H1 (cell line): ENCODE data around the gene TPD52L2. TPM values are rescaled to one million over a fixed set of nuclear protein-coding genes. Genes with fewer than 3 reads are reported as not detected.

Source experiments
- CTCF ChIA-PET: fragments of 300-600 bp; sonication (Branson Sonifier 250); formaldehyde crosslinking; loops from one replicate; lab custom pipeline; 2021; ENCODE audit not compliant: partially characterized antibody; lab: Charles Lee
- POLR2A ChIA-PET: fragments of 300-600 bp; sonication (Branson Sonifier 250); formaldehyde crosslinking; loops from one replicate; lab custom pipeline; 2021; ENCODE audit warnings: inconsistent platforms; ENCODE audit not compliant: partially characterized antibody; lab: Charles Lee
- DNase-seq, 2 experiments: peaks; one replicate each; pipeline versions ENCODE4 v3.0.0 to v3.0.0-alpha.2; 2010 to 2022; ENCODE audit warnings: low spot score in 2 of 2, low read depth in 1 of 2, mixed read lengths in 1 of 2
- FAIRE-seq: peaks from 2 replicates; lab custom pipeline; 2011; peaks lifted over from hg19 to GRCh38; lab: Jason Lieb, UNC
- H2AFZ ChIP-seq: 2 replicates; pipeline ENCODE4 v1.8.1; 2012; ENCODE audit warnings: low read length, inconsistent platforms
- H2AK5ac ChIP-seq: 2 replicates; pipeline ENCODE4 v1.6.1; 2013; ENCODE audit warnings: low read depth, low read length
- H2BK120ac ChIP-seq: replicated peaks from 2 replicates; pipeline ENCODE3; 2013; ENCODE audit warnings: low read depth, low read length, inconsistent platforms
- H2BK12ac ChIP-seq: 2 replicates; pipeline ENCODE4 v1.6.1; 2013; ENCODE audit warnings: low read depth, low read length
- H2BK15ac ChIP-seq: 2 replicates; pipeline ENCODE4 v1.6.1; 2013; ENCODE audit warnings: low read length
- H2BK20ac ChIP-seq: 2 replicates; pipeline ENCODE4 v1.6.1; 2013; ENCODE audit warnings: low read length
- H2BK5ac ChIP-seq: 2 replicates; pipeline ENCODE4 v1.6.1; 2013; ENCODE audit warnings: low read depth, low read length
- H3K14ac ChIP-seq: 2 replicates; pipeline ENCODE4 v1.6.1; 2013; ENCODE audit warnings: inconsistent platforms; ENCODE audit not compliant: insufficient read length
- H3K18ac ChIP-seq: 2 replicates; pipeline ENCODE4 v1.6.1; 2013; ENCODE audit warnings: low read length; ENCODE audit errors: extremely low read depth
- H3K23ac ChIP-seq: 2 replicates; pipeline ENCODE4 v1.6.1; 2013; ENCODE audit warnings: inconsistent platforms; ENCODE audit not compliant: insufficient read length
- H3K23me2 ChIP-seq: 2 replicates; pipeline ENCODE4 v1.6.1; 2013; ENCODE audit warnings: low read depth, low read length
- H3K27ac ChIP-seq: 2 replicates; pipeline ENCODE4 v1.6.1; 2011; ENCODE audit warnings: low read depth, low read length, inconsistent platforms
- H3K27me3 ChIP-seq, 4 experiments: replicated peaks in 1 of 4; 1 replicate in 1 of 4; 2 replicates in 3 of 4; pipeline versions ENCODE4 v1.6.1 to v1.8.1; 2011 to 2013; ENCODE audit warnings: low read length in 3 of 4, mild to moderate bottlenecking in 3 of 4, inconsistent platforms in 2 of 4, mixed read lengths in 2 of 4, moderate library complexity in 1 of 4; ENCODE audit not compliant: control insufficient read depth in 3 of 4, insufficient read depth in 3 of 4; ENCODE audit errors: extremely low read depth in 1 of 4
- H3K36me3 ChIP-seq, 4 experiments: 2 replicates each; pipeline versions ENCODE4 v1.6.1 to v1.8.1; 2011 to 2013; ENCODE audit warnings: mild to moderate bottlenecking in 4 of 4, low read length in 3 of 4, moderate library complexity in 2 of 4, control low read depth in 1 of 4, inconsistent platforms in 1 of 4; ENCODE audit not compliant: insufficient read depth in 4 of 4, control insufficient read depth in 2 of 4
- H3K4ac ChIP-seq: replicated peaks from 2 replicates; pipeline ENCODE3; 2013; ENCODE audit warnings: low read length, low read depth, mixed read lengths, inconsistent platforms; ENCODE audit not compliant: insufficient read length
- H3K4me1 ChIP-seq, 4 experiments: replicated peaks in 1 of 4; 1 replicate in 1 of 4; 2 replicates in 3 of 4; pipeline versions ENCODE4 v1.6.1 to v1.8.1; 2011 to 2013; ENCODE audit warnings: low read length in 3 of 4, inconsistent platforms in 2 of 4, mixed read lengths in 1 of 4; ENCODE audit not compliant: insufficient read depth in 4 of 4, control insufficient read depth in 3 of 4
- H3K4me2 ChIP-seq, 2 experiments: 2 replicates each; pipeline versions ENCODE4 v1.6.1 to v1.8.1; 2011 to 2013; ENCODE audit warnings: low read depth in 2 of 2, low read length in 2 of 2, control low read depth in 1 of 2, inconsistent platforms in 1 of 2, mild to moderate bottlenecking in 1 of 2; ENCODE audit not compliant: insufficient read depth in 1 of 2
- H3K4me3 ChIP-seq, 4 experiments: fragments of 200-600, 300-600 bp in 1 of 4; sonication (generic), shearing (Covaris generic), sonication (Bioruptor Twin) in 1 of 4; 2 replicates each; pipeline versions ENCODE4 v1.5.1 to v1.8.1; 2011 to 2016; ENCODE audit warnings: low read length in 4 of 4, low read depth in 3 of 4, control low read depth in 2 of 4, inconsistent platforms in 2 of 4, mild to moderate bottlenecking in 2 of 4, mixed read lengths in 1 of 4, moderate library complexity in 1 of 4; ENCODE audit not compliant: insufficient read depth in 2 of 4; ENCODE audit errors: extremely low read depth in 1 of 4
- H3K56ac ChIP-seq: replicated peaks from 2 replicates; pipeline ENCODE3; 2013; ENCODE audit warnings: low read depth, mild to moderate bottlenecking, mixed read lengths, low read length, inconsistent platforms; ENCODE audit not compliant: insufficient read length
- H3K79me1 ChIP-seq: 2 replicates; pipeline ENCODE4 v1.6.1; 2013; ENCODE audit warnings: low read depth, low read length, control low read depth
- H3K79me2 ChIP-seq, 2 experiments: 2 replicates each; pipeline versions ENCODE4 v1.6.1 to v1.8.1; 2012 to 2013; ENCODE audit warnings: low read length in 2 of 2, mild to moderate bottlenecking in 2 of 2, inconsistent platforms in 1 of 2; ENCODE audit not compliant: insufficient read depth in 2 of 2, control insufficient read depth in 1 of 2
- H3K9ac ChIP-seq, 4 experiments: replicated peaks in 1 of 4; 1 replicate in 1 of 4; 2 replicates in 3 of 4; pipeline versions ENCODE4 v1.6.1 to v1.8.1; 2011 to 2013; ENCODE audit warnings: low read depth in 3 of 4, low read length in 3 of 4, control low read depth in 2 of 4, mild to moderate bottlenecking in 2 of 4, moderate library complexity in 2 of 4, inconsistent platforms in 1 of 4; ENCODE audit errors: extremely low read depth in 1 of 4
- H3K9me3 ChIP-seq, 2 experiments: 2 replicates each; pipeline versions ENCODE4 v1.6.1 to v1.8.1; 2012 to 2013; ENCODE audit warnings: mild to moderate bottlenecking in 2 of 2, moderate library complexity in 2 of 2, control low read depth in 1 of 2, inconsistent platforms in 1 of 2, low read depth in 1 of 2, low read length in 1 of 2, mixed read lengths in 1 of 2; ENCODE audit not compliant: insufficient read depth in 2 of 2
- H4K20me1 ChIP-seq, 2 experiments: replicated peaks in 1 of 2; 2 replicates each; pipeline versions ENCODE3 to v1.8.1; 2011 to 2013; ENCODE audit warnings: inconsistent platforms in 2 of 2, low read length in 2 of 2, mild to moderate bottlenecking in 1 of 2; ENCODE audit not compliant: insufficient read depth in 2 of 2, control insufficient read depth in 1 of 2
- H4K5ac ChIP-seq: 2 replicates; pipeline ENCODE4 v1.6.1; 2013; ENCODE audit warnings: low read length, low read depth, mixed read lengths, inconsistent platforms; ENCODE audit not compliant: insufficient read length
- H4K8ac ChIP-seq: 2 replicates; pipeline ENCODE4 v1.8.0; 2013; ENCODE audit warnings: mild to moderate bottlenecking, moderate library complexity, low read length, inconsistent platforms; ENCODE audit not compliant: insufficient read depth; ENCODE audit errors: extremely low read depth
- H4K91ac ChIP-seq: replicated peaks from 2 replicates; pipeline ENCODE3; 2013; ENCODE audit warnings: low read length, mixed read lengths, inconsistent platforms; ENCODE audit not compliant: insufficient read length
- CHD1 ChIP-seq: IDR thresholded peaks from 2 replicates; pipeline ENCODE4 v1.6.1; 2012; ENCODE audit warnings: low read depth, low read length, improper control_type of control experiment
- CHD2 ChIP-seq: IDR thresholded peaks from 2 replicates; pipeline ENCODE4 v1.6.1; 2012; ENCODE audit warnings: low read length, improper control_type of control experiment
- KDM4A ChIP-seq: IDR thresholded peaks from one replicate; pipeline ENCODE4 v1.7.1; 2012; ENCODE audit warnings: low read depth, mild to moderate bottlenecking, moderate library complexity, low read length, inconsistent platforms; ENCODE audit not compliant: severe bottlenecking
- MAX ChIP-seq: IDR thresholded peaks from 2 replicates; pipeline ENCODE4 v1.6.1; 2012; ENCODE audit warnings: inconsistent platforms
- RFX5 ChIP-seq: IDR thresholded peaks from 2 replicates; pipeline ENCODE4 v1.6.1; 2011; ENCODE audit warnings: low read depth, low read length, improper control_type of control experiment, borderline replicate concordance
- RXRA ChIP-seq: IDR thresholded peaks from 2 replicates; pipeline ENCODE4 v1.6.1; 2011; ENCODE audit warnings: low read depth, mild to moderate bottlenecking, low read length, moderate library complexity; ENCODE audit not compliant: insufficient read depth
- SIX5 ChIP-seq: IDR thresholded peaks from 2 replicates; pipeline ENCODE4 v1.6.1; 2011; ENCODE audit warnings: mild to moderate bottlenecking, low read depth, low read length
- SP4 ChIP-seq: IDR thresholded peaks from 2 replicates; pipeline ENCODE4 v1.6.1; 2012; ENCODE audit warnings: low read length, inconsistent platforms
- SRF ChIP-seq: IDR thresholded peaks from 2 replicates; pipeline ENCODE4 v1.6.1; 2011; ENCODE audit warnings: mild to moderate bottlenecking, low read depth, low read length, moderate library complexity
- TAF1 ChIP-seq: IDR thresholded peaks from 2 replicates; pipeline ENCODE4 v1.6.1; 2011; ENCODE audit warnings: mild to moderate bottlenecking, low read depth, low read length
- WGBS, 2 experiments: shearing (Covaris generic) in 1 of 2; methylation state at CpG; one replicate each; pipeline versions ENCODE4 v1.1.6 to v1.1.7; 2013 to 2015; ENCODE audit warnings: low lambda C conversion rate in 2 of 2, mixed read lengths in 2 of 2, inconsistent platforms in 1 of 2, low coverage in 1 of 2, missing lambda C conversion rate in 1 of 2; ENCODE audit not compliant: insufficient replicate concordance in 2 of 2, insufficient coverage in 1 of 2, insufficient read length in 1 of 2; ENCODE audit errors: extremely low coverage in 1 of 2, missing lambda C conversion rate in 1 of 2; 5-methylcytosine and 5-hydroxymethylcytosine counted together
- polyA plus RNA-seq, 7 experiments: library from polyadenylated mRNA; depleted of rRNA in 3 of 7; stranded (reverse) in 5 of 7; unstranded in 2 of 7; fragments of >200 nt in 5 of 7; fragments of 200-250 nt in 2 of 7; gene quantifications; 1 replicate in 5 of 7; 2 replicates in 1 of 7; 4 replicates in 1 of 7; pipeline versions ENCODE4 v1.2.1 to v1.2.3, GENCODE V29; 2011 to 2013; ENCODE audit warnings: missing spikeins in 2 of 7, mixed read lengths in 2 of 7
- total RNA-seq: library from RNA; stranded (reverse); fragmentation: NEBNext Ultra II Directional; extraction: Animal tissue kit (Norgen Biotek cat#: 25700); gene quantifications from 2 replicates; pipeline ENCODE4 v1.2.1, GENCODE V29; 2021

TPD52L2 gene
- total and polyA plus RNA-seq, 2 of the 8 experiments (the other 6 are each of a cell fraction or from before 2014, with no cell fraction given): 77.1 to 80.2 TPM

GRCh38 chr20:63878899-63879663 is 14.0 kb downstream of the TPD52L2 start:
- Histone ChIP-seq H3K23ac (no peak overlapping the region), H4K5ac (no peak overlapping the region), H2BK20ac (no peak overlapping the region), H3K79me2 (peaks cover 0 to 33% of the 10 kb centered on the region in 2 experiments; a peak in 1 of 4 replicates), H3K36me3 (peaks cover 20 to 52% (median 37%) of the 10 kb centered on the region in 4 experiments), H3K4me1 (no peaks in the 10 kb centered on the region), H2AK5ac (no peak overlapping the region), H3K9me3 (no peaks in the 10 kb centered on the region), H3K14ac (no peak overlapping the region), H4K20me1 (peaks cover 8 to 35% of the 10 kb centered on the region in 2 experiments), H3K79me1 (peaks cover 12% of the 10 kb centered on the region), H3K18ac (no peak overlapping the region), H2AFZ (no peak overlapping the region), H3K56ac (no peak overlapping the region), H3K4ac (no peak overlapping the region), H3K27ac (no peak overlapping the region), H3K27me3 (no peaks in the 10 kb centered on the region), H3K9ac (no peak overlapping the region), H4K91ac (no peak overlapping the region), H2BK12ac (no peak overlapping the region), H3K23me2 (no peaks in the 10 kb centered on the region), H2BK15ac (no peak overlapping the region), H4K8ac (no peak overlapping the region), H2BK5ac (no peak overlapping the region), H3K4me3 (no peak overlapping the region), H2BK120ac (no peak overlapping the region), H3K4me2 (no peak overlapping the region)
- no peak for FAIRE-seq
- WGBS, 2 experiments: 91% methylated on average over 14 of the region's 14 CpGs; no CpG with 5 or more reads in 1 of the 2 experiments
- DNase-seq: no peak
- CTCF ChIA-PET: interaction anchor here (0.6 to 4.3 kb wide), 8 partner anchors 10 to 341 kb away, joined by 3 to 12 read pairs (median 3); no protein-coding TSS in a partner anchor
- POLR2A ChIA-PET: interaction anchor here (1.1 to 4.3 kb wide), 5 partner anchors 12 to 87 kb away, joined by 3 to 26 read pairs (median 7); partner anchors contain the start of gene TPD52L2
- TF ChIP-seq SRF: no peak
- no peak for TF ChIP-seq SP4
- no peak for TF ChIP-seq MAX
- TF ChIP-seq TAF1: no peak
- TF ChIP-seq CHD1: no peak
- no peak for TF ChIP-seq RFX5
- TF ChIP-seq KDM4A: no peak
- no peak for TF ChIP-seq SIX5
- TF ChIP-seq RXRA: no peak
- no peak for TF ChIP-seq CHD2
